HG03432 (cell line): ENCODE data around the gene PLEKHA3.
"Not testable (repeated sequence)": the region's sequence is repeated elsewhere in the genome, so short reads cannot be mapped to it uniquely, and the experiment has no call there.

Experiments used
- ATAC-seq: cut with Tn5 transposase; IDR thresholded peaks from one replicate; pipeline ENCODE4 v1.9.1; 2021; ENCODE audit warnings: mild to moderate bottlenecking, moderate library complexity; ENCODE audit not compliant: unreplicated experiment

Gene PLEKHA3

DNA sequence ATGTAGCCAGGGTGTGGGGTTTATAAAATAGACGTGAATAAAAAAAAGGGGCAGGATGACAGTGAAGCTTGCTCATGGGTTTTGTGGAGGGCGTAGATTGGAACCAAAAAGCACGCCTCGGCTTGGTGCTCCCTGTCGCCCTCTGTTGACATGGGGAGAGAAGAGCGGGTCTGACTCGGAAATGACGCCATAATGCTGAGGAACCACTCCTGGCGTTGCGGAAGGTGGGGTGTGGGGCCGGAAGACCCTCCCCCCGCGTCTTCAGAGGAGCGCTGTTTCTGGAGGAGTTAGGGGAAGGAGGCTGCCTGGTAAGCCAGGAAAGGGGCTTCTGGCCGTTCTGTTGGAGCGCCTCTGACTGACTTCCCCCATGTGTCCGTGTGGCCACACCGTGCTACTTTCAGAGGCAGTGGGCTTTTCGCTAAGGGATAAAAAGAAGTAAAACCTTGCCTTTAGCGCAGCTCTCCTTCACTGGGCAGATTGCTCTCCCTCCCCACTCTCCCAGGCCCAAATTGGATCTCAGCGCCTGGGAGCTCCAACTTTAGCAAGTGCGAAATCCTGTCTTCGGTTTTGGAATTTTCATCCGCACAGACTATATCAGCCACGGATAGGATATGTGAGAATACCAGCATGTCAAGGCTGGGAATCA lies 42.8 kb downstream of the PLEKHA3 start:
- ATAC-seq = peak; percentile 96

GRCh38 chr2:178523596-178524134 lies 43.4 kb downstream of the PLEKHA3 start:
- ATAC-seq = peak; percentile 14

DNA sequence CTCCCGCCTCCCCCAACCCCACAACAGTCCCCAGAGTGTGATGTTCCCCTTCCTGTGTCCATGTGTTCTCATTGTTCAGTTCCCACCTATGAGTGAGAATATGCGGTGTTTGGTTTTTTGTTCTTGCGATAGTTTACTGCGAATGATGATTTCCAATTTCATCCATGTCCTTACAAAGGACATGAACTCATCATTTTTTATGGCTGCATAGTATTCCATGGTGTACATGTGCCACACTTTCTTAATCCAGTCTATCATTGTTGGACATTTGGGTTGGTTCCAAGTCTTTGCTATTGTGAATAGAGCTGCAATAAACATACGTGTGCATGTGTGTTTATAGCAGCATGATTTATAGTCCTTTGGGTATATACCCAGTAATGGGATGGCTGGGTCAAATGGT lies 44.8 kb downstream of the PLEKHA3 start:
- ATAC-seq = not testable (repeated sequence)

DNA sequence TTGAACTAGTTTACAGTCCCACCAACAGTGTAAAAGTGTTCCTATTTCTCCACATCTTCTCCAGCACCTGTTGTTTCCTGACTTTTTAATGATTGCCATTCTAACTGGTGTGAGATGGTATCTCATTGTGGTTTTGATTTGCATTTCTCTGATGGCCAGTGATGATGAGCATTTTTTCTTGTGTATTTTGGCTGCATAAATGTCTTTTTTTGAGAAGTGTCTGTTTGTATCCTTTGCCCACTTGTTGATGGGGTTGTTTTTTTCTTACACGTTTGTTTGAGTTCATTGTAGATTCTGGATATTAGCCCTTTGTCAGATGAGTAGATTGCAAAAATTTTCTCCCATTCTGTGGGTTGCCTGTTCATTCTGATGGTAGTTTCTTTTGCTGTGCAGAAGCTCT lies 45.2 kb downstream of the PLEKHA3 start:
- not testable (repeated sequence) for ATAC-seq

DNA sequence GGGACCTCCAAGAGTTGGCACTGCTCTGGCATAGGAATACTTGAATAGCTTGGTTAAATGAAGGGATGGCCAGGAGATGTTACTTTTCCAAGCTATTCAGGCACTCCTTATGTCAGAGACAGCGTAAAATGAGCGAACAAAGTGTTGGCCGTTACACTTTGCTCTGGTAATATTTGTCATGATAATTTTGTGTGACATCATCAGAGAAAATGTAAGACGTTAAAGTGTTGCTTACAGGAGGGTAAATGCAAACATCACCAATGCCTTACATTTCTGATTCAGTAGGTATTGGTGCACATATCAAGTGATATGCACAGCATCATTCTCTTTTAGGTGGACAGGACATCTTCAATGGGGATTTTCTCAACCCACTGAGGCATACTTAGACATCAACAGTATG lies 46.0 kb downstream of the PLEKHA3 start:
- ATAC-seq = no peak

- ATAC-seq = no peak
Observed at GRCh38 chr2:178527592-178527991, 47.3 kb downstream of the PLEKHA3 start.

DNA sequence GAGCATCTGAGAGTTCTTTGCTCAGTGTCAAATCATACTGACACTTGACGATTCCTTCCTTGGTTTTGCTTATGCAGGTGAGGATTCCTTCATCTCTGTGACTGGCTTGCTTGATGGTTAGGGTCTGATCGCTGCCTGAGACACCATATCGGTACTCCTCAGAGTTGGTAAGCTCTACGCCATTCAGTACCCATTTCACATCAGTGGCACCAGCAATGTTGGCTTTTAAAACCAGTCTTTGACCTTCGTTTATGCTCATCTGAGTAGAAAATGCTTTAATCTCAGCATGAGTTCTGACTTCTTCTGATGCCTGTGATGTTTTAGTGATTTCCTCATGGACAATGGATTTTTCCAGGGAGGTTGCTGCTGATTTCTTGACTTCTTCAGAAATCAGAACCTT lies 48.4 kb downstream of the PLEKHA3 start:
- ATAC-seq = no peak

GRCh38 chr2:178529194-178529593 lies 48.9 kb downstream of the PLEKHA3 start:
- no peak for ATAC-seq

DNA sequence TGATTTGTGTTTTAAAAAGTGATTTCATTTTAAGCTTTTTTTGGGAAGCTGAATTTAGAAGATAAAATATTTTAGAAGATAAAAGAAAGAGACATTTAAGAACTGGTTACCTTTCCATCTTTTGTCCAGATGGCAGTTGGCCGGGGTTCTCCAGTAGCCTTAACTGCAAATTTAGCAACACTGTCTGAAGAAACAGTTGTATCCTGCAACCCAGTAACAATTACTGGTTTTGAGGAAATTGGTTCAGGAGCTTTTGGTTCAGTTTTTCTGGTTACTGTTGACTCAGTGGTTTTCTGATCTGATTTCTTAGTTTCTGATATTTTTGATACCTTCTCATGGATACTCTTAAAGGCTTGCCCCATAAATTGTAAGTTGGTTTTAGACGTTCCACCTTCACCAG lies 49.9 kb downstream of the PLEKHA3 start:
- no peak for ATAC-seq

DNA sequence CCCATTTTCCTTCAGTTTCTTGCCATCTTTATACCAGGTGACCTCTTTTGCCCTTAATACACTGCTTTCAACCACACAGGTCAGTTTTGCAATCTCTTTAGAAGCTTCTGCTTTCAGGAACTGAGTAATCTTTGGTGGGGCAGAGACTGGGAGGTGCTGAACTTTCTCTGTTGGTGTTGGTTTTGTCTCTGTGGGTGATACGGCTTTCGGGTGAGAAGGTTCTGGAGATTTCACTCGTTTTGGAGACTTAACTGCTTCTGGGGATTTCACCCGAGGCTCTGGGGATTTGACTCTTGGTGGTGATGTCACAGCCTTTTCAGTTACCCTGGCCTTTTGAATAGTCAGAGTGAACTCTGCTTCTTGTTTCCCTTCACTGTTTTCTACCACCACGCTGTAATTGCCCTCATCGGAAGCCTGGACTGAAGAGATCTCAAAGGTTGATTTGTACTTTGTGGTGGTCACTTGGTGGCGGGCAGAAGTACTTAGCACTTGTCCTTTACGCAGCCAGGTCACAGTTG lies 50.4 kb downstream of the PLEKHA3 start:
- ATAC-seq = peak; percentile 97

GRCh38 chr2:178531168-178531567 lies 50.9 kb downstream of the PLEKHA3 start:
- no peak for ATAC-seq

DNA sequence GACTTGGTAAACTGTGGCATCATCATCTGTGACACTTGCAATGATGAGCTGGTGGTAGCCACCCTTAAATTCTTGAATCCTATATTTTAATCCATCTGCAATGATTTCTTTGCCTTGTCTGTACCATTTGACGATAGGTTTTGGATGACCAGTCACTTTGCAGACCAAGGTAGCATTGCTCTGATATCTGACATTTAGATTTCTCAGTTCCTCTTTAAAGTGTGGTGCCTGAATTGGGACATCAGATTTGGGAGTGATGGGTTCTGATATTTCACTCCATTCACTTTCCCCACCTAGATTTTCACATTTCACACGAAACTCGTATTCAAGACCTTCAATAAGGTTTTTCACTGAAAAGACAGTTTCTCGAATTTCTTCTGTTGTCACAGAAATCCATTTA lies 55.8 kb downstream of the PLEKHA3 start:
- peak; percentile 46 for ATAC-seq

DNA sequence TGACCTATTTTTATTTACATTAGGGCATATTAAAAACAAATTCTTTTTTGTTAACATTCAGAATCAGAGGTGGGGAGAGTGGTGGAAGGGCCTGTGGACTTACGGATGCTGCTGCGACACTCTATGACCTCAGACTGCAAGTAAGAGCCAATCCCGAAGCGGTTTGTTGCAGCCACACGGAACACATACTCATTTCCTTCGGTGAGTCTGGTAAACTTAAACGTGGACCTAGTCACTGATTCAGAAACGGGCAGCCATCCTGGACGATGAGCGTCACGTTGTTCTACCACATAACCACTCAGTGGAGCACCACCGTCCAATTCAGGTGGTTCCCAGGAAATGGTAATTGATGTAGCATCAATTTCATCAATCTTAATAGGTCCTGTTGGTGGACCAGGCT lies 61.9 kb downstream of the PLEKHA3 start:
- no peak for ATAC-seq

DNA sequence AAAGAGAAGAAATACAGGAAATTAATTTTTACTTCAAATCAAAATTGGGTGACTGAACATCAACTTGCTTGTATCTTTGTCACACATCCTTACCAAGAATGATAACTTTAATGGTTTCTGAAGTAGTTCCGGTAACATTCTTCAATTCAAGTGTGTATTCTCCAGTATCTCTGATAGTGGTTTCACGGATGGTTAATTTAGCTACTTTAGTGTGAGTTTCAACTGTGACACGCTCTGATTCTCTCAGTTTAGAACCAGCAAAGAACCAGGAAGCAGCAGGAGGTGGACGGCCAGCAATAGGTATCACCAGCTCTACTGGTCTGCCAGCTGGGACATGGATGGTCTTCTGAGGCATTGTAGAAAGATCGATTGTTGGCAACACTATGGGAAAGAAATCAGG lies 62.3 kb downstream of the PLEKHA3 start:
- no peak for ATAC-seq

DNA sequence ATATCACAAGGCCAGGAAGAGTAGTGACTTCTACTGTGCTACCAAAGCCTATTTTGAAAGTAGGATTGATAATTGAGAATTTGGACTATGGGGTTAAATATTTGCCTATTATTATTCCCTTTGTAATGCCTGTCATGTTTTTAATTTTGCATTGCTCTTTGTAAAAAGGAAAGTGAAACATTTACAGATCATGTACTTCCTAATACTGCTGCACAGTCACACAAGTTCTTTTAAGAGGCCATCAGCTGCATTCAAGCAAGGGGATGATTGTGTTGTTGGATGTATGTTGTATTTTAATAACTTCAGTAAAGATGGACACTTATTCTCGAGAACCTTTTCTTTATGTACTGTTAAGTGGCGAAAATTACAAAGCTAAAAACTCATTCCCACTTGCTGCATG lies 70.1 kb downstream of the PLEKHA3 start:
- ATAC-seq = peak; percentile 85

DNA sequence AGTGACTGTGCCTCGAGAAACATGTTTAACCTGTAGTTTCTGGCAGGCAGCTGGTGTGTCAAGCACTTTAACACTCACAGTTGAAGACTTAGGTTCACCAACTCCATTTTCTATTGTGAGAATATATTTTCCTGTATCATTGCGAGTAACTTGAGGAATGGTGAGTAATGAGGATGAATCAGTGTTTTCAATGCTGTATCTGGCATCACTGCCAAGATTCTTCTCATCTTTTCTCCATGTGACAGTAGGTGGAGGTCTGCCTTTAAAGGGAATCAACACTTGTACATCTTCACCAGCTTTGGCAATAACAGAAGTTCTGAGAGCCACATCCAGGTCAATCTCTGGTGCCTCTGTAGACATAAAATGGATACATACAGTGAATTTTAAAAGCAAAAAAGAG lies 72.8 kb downstream of the PLEKHA3 start:
- ATAC-seq = no peak
